Measurements from ENCODE around the gene ITM2B.

DNA sequence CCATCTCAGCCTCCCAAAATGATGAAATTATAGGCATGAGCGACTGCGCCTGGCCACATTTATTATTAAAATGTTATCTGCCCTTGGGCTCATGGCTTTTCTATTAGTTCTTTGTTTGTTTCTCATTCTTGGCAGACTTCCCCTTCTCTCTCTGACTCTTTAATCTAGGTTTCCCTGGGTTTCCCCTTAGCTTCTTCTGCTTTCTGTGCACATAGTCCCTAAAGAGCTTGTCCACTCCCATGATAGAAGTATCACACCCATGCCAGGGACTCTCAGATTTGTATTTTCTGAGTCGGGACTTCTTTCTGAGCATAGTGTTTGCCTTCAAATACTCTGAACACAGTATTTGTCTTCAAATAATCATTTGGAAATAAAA is 38.6 kb upstream of the ITM2B start:
- TF ChIP-seq, protein P1, sequence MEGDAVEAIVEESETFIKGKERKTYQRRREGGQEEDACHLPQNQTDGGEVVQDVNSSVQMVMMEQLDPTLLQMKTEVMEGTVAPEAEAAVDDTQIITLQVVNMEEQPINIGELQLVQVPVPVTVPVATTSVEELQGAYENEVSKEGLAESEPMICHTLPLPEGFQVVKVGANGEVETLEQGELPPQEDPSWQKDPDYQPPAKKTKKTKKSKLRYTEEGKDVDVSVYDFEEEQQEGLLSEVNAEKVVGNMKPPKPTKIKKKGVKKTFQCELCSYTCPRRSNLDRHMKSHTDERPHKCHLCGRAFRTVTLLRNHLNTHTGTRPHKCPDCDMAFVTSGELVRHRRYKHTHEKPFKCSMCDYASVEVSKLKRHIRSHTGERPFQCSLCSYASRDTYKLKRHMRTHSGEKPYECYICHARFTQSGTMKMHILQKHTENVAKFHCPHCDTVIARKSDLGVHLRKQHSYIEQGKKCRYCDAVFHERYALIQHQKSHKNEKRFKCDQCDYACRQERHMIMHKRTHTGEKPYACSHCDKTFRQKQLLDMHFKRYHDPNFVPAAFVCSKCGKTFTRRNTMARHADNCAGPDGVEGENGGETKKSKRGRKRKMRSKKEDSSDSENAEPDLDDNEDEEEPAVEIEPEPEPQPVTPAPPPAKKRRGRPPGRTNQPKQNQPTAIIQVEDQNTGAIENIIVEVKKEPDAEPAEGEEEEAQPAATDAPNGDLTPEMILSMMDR (IDR thresholded peaks at IDR 0.05) = no peak
- no peak for TF ChIP-seq POLR2A (IDR thresholded peaks at IDR 0.05)

Data from tibial nerve (tissue), 3 donors.